Ishikawa (cell line): ENCODE results near the gene FBXW11.

Source experiments
- CEBPB ChIP-seq: IDR thresholded peaks from 2 replicates; pipeline ENCODE4 v1.6.1; 2012
- CREB1 ChIP-seq: IDR thresholded peaks from 2 replicates; pipeline ENCODE4 v1.6.1; 2012; ENCODE audit warnings: low read depth
- EGR1 ChIP-seq: IDR thresholded peaks from 2 replicates; pipeline ENCODE4 v1.6.1; 2012
- EP300 ChIP-seq: IDR thresholded peaks from 2 replicates; pipeline ENCODE4 v1.6.1; 2012; ENCODE audit warnings: borderline replicate concordance
- FOXM1 ChIP-seq: IDR thresholded peaks from 2 replicates; pipeline ENCODE4 v1.6.1; 2012; ENCODE audit warnings: low read depth, borderline replicate concordance
- MAX ChIP-seq: IDR thresholded peaks from 2 replicates; pipeline ENCODE4 v1.6.1; 2012
- NFIC ChIP-seq: IDR thresholded peaks from 2 replicates; pipeline ENCODE4 v1.6.1; 2012
- RAD21 ChIP-seq: IDR thresholded peaks from 2 replicates; pipeline ENCODE4 v1.6.1; 2012; ENCODE audit warnings: low read depth
- REST ChIP-seq: IDR thresholded peaks from 2 replicates; pipeline ENCODE4 v1.6.1; 2012; ENCODE audit warnings: low read depth, mild to moderate bottlenecking
- TAF1 ChIP-seq: IDR thresholded peaks from 2 replicates; pipeline ENCODE4 v1.6.1; 2012; ENCODE audit warnings: low read depth, mild to moderate bottlenecking
- TCF12 ChIP-seq: IDR thresholded peaks from 2 replicates; pipeline ENCODE4 v1.6.1; 2012; ENCODE audit warnings: low read depth
- TEAD4 ChIP-seq: IDR thresholded peaks from 2 replicates; pipeline ENCODE4 v1.6.1; 2012
- USF1 ChIP-seq: IDR thresholded peaks from 2 replicates; pipeline ENCODE4 v1.6.1; 2012
- YY1 ChIP-seq: IDR thresholded peaks from 2 replicates; pipeline ENCODE4 v1.6.1; 2012; ENCODE audit warnings: low read depth
- ZBTB7A ChIP-seq: IDR thresholded peaks from 2 replicates; pipeline ENCODE4 v1.6.1; 2012; ENCODE audit warnings: low read depth

Gene FBXW11

GRCh38 chr5:171957591-171958251 is 48.7 kb downstream of the FBXW11 start:
- no peak for TF ChIP-seq MAX

- TF ChIP-seq EGR1 (no peak), CREB1 (no peak), USF1 (no peak), RAD21 (no peak), YY1 (no peak), NFIC (no peak), CEBPB (no peak), ZBTB7A (no peak), REST (no peak), FOXM1 (no peak), TCF12 (no peak), MAX (no peak)
Observed at GRCh38 chr5:171956887-171957495, 49.4 kb downstream of the FBXW11 start.

- no peak for TF ChIP-seq REST
- no peak for TF ChIP-seq RAD21
- TF ChIP-seq TAF1 = no peak
- TF ChIP-seq EGR1 = no peak
- no peak for TF ChIP-seq TEAD4
- no peak for TF ChIP-seq USF1
- TF ChIP-seq FOXM1 = no peak
- no peak for TF ChIP-seq CREB1
- no peak for TF ChIP-seq EP300
- TF ChIP-seq CEBPB = no peak
- TF ChIP-seq NFIC = no peak
- no peak for TF ChIP-seq YY1
- TF ChIP-seq MAX = no peak
Observed at GRCh38 chr5:171956314-171956713, 50.1 kb downstream of the FBXW11 start.

- TF ChIP-seq CEBPB (no peak), RAD21 (no peak), REST (no peak), TAF1 (no peak), MAX (no peak), FOXM1 (no peak), USF1 (no peak)
Observed at GRCh38 chr5:171955761-171956160, 50.7 kb downstream of the FBXW11 start.
